Activated T-cell treated with anti-CD3 and anti-CD28 coated beads for 4 hours (primary cell): ENCODE results near the gene WDR93.

Source experiments
- DNase-seq: peaks from one replicate; pipeline ENCODE4 v3.0.0-alpha.2; 2020

Gene WDR93

DNA sequence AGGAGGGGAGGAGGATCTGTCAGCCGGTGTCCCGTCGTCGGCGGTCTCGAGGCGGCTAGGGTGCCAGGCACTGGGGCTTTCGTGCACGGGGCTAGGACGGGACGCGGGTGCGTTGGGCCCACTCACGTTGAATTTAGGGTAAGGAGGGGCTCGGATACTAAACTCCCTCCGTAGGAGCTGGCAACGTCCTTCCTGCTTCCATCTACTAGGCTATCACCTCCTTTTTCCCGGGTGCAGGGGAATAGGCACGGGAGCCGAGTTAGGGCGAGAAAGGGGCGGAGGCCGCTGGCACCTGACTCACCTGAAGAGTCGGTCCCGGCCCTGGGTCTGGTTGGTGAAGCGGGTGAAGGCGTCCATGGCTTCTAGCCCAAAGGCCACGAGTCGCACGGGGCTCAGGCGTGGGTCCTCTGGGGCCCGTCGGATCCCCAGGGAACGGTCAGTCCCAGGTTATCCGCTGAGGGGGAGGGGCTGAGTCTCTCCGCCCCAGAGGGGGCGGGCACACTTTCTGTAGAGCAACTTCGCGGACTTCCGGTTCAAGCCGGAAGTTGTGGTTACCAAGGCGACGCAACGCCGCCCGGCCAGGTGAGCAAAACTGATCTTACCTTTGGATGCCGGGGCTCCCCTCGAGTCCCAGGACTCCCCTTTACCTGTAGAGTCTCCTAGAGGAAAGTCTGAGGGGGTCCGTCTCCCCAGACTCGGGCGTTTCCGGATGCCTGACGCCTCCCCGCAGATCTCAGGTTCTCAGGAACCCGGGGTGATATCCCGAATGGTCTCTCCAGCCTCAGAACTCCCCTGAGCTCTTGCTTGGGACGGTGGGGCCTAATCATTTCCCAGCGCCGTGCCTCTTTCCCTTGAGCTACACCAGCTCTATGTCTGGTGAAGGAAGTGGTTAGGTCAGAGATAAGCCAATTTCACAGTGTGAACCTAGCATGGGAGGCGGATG lies at the start of gene WDR93, which contains the start of gene PEX11A:
Gene WDR93, plus strand, starts transcription at position 536 of the 943 bp plus-strand sequence. CDS start 10,936 bp downstream, outside the sequence.
Gene PEX11A, minus strand, starts transcription at position 479 of the 943 bp plus-strand sequence. Its CDS starts 122 bp downstream, at position 357.
- peak; percentile 71 for DNase-seq

DNA sequence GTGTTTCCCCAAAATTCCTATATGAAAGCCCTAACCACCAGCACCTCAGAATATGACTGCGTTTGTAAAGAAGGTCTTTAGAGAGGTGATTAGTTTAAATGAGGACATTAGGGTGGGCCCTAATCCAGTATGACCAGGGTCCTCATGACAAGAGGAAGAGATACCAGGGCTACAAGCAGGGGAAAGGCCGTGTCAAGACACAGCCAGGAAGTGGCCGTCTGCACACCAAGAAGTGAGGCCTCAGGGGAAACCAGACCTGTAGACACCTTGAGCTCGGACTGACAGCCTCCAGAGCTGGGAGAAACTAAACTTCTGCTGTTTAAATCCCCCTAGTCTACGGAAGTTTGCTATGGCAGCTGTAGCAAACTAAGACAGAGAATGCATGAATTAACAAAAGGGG lies 49.6 kb upstream of the WDR93 start:
- DNase-seq, result no peak

DNA sequence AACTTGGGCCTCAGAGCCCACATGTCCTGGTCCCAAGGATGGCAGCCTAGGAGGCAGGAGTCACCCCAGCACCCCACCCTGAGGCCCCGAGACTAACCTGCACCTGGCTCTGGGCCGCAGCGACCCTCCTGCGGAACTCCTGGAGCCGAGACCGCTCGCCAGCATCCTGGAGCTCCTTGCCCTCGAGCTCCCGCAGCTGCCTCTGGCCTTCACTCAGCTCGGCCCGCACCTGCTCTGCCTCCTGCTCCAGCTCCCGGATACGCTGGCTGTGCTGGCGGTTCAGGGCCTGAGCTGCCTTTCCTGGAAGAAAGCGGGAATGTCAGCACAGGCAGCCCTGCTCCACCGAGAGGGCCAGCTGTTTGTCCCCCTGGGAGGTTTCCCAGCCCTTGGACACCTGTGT lies 48.5 kb upstream of the WDR93 start:
- DNase-seq, result no peak

DNA sequence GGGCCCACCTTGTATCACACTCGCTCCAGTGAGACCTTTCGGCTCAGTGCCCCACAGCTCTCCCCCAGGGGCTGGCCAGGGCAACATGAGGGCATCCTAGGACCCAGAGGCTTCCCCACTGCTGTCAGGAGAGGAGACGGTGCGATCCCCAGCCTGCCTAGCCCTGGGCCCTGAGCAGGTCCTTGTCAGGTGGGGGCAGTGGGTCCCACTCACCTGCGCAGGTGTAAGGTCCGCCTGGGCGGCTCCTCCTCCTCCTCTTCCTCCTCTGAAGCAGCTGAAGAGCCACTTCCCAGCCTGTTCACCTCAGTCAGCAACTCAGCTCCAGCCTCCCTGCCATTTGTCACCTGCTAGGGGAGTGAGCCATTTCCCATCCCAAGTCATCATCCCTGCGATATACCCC lies 44.9 kb upstream of the WDR93 start:
- DNase-seq, result no peak

DNA sequence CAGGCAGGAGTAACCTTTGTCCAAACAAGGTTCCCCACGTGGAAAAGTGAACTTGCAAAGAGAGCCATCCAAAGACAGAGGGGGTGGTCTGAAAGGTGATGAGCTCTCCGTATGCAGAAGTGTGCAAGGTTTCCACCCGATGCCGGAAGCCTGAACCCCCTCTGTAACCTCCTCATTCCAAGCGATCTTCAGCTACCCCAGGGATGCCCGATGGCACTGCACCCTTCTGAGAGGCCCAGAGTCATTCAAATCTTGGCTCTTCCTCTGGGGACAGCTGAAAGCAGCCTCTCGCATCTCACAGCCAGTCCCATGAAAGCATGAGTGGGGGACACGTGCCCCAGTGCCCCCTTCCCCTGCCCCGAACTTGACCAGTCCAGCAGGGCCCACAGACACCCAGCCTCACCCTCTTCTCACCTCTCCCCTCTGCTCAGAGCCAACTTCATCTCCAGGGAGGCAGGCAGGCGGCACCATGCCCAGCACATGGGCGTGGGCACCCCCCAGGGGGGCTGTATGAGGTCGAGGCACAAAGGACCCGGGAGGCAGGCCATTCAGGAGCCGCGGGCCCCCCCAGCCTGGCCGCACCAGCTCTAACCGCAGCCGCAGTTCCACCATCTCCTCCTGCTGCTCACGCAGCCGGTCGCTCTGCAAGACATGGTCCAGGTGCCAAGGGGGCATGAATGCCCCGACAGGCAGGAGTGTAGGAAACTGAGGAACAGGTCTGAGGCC lies 44.0 kb upstream of the WDR93 start:
- no peak for DNase-seq

DNA sequence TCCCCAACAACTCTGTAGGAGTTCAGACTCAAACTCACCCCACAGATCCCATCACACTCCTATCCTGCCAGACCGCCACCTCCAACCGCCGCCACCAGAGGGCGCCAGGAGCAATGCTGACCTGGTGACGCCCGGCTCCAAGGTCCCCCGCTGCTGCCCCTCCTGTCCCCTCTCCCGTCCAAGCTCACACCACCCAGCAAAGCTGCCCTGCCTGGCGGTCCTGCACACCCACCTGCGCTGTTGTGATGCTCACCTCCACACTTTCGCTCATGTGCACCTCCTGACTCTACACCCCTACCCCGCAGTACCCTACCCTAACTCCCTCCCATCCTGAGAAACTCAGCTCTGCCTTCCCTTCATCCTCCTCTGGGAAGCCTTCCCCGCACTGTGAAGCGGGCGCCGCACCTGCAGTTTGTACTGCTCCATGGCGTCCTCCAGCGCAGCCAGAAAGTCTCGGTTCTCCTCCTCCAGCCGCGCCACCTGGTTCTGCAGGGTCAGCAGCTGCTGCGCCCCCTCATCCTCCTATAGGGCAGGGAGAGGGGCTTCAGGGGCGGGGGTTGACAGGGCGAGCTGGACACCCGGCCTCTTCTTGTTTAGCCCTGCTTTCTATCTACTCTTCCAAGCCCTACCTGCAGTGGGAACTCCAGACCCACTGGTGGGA lies 43.3 kb upstream of the WDR93 start:
- peak; percentile 37 for DNase-seq

DNA sequence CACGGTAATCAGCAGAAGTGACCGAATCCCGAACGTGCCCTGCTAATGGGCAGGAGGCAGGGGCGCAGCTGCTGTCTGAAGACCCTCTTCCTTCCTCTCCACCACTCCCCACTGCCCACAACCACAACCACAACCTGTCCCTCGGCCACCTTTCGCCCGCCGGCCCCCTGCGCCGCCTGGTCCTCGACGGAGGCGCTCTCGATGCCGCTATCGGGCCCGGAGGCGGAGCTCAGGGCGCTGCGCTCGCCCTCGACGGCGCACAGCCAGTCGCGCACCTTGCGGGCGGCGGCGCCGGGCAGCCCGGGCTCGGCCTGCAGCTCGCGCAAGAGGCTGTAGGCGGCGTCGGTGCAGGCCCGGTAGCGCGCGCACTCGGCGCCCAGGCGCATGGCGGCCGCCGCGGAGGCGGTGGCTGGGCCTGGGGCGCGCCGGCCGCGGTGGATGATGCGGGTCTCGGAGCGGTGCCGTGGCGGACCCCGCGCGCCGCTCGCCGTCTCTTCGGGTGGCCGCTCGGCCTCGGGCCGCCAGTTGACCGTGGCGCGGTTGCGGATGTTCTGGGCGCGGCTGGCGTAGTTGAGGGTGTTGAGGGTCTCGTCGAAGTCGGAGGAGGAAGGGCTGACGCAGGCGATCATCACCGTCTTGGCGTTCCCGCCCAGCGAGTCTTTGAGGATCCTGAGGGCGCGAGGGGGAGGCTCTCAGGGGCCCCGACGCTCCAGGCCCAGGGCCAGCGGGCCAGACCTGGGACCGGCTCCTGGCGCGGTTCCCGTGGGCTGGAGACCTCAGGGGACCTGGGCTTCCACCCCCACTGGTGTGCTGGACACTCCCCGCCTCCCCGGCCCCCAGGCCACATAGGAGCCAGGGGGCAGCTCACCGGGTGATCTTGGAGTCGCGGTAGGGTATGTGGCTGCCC lies 42.3 kb upstream of the WDR93 start:
- no peak for DNase-seq

DNA sequence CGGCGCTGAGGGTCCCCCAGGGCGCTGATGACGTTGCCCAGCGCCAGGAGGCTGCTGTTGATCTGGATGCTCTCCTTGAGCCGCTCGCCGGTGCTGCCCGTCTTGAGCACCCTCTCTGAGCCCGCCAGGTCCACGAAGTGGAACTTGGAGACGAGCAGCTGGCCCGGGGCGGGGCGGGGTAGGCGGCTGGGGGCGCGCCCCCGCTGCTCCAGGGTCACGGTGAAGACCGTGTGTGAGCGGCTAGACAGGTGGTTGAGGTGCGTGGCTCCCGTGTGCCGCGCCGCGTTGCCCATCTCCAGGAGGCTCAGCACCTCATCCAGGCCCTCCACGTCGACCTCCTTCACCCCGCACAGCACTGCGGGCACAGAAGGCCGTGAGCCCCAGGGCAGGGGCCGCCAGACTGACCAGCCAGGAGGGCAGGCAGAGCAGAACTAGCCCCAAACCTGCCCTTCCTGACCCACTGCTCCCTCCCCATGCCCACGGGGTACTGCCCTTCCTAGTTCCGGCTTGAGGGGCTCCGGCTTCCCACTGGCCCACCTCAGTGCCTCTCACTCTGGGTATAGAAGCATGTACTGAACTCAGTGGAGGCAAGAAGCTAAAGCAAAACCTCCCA lies 41.5 kb upstream of the WDR93 start:
- no peak for DNase-seq

DNA sequence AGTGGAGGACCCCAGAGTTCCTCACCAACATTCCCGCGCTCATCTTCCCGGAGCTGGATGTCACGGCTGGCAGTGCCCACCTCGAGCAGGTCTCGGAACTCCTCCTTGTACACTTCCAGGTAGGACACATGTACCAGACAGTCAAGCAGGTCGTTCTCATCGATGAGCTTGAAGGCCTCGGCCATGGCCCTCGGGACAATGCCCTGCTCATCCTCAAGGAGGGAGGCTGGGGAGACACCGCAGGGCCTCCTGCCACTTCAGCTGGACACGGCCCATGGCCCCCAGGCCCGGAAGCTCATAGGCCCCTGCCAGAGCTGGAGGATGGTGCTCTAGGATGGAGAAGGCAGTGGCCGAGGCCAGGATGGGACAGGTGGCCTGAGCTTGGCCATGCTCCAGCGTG lies 40.9 kb upstream of the WDR93 start:
- DNase-seq, result no peak

DNA sequence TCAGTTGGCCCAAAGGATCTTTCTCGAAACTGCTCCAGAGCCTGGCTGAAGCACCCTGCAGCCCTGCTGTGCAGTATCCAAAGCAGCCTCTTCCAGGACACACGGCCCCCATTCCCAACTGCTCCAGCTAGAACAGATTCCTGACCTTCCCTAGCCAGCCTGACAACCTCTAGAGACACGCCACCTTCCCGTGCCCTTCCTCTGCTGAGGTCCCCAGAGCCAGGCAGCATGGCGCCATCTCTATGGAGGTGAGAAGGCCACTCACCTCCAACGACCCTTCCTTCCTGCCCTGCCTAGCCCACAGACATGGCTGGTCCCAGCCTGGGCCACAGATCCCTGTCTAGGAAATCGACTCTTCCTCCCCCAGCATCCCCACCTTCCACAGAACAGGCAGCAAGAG lies 38.5 kb upstream of the WDR93 start:
- no peak for DNase-seq

DNA sequence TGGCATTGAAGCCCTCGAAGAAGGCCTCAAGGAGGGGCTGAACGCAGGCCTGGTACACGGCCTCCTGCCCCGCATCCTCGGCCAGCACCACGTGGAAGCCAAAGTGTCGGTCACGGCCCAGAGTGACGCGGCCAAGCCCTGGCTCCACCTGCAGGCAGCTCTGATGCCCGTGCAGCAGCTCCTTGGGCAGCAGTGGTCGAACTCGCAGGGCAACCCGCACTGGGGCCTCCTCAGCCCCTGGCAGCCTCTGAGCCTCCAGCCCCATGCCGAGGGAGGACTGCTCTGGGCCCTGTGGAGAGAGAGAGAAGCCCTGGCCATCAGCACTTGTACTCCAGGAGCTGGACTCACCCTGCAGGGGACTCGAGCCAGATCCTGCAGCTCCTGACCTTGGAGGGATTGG lies 37.9 kb upstream of the WDR93 start:
- DNase-seq, result no peak

DNA sequence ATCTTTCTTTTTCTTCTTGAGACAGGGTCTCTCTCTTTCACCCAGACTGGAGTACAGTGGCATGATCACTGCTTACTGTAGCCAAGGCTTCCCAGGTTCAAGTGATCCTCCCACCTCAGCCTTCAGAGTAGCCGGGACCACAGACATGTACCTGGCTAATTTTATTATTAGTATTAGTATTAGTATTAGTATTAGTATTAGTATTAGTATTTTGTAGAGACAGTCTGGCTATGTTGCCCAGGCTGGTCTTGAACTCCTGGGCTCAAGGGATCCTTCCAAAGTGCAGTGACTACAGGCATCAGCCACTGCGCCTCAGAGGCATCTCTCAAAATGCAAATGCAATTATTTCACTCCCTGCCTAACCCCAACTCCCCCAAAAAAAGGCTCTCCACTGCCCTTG lies 37.0 kb upstream of the WDR93 start:
- no peak for DNase-seq

DNA sequence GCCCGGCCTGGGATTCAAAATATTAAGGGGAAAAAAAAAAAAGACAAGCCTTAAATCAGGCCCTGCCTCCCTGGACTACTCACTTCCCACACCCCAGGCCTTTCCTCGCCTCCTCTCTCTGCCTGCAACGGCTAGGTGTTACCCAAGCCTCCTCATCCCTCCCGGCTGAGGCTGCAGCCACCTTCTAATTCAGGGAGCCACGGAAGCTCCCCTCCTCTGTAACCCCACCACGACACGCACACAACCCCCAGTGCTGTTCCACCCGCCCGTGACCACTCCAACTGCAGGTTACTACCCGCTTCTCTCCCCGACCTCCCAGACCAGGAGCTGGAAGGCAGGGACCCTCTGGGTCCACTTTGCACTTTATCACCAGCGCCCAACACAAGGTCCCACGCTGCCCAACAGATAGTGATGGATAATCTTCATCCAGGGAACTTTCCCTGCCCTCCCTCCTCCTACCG lies 36.3 kb upstream of the WDR93 start:
- no peak for DNase-seq

DNA sequence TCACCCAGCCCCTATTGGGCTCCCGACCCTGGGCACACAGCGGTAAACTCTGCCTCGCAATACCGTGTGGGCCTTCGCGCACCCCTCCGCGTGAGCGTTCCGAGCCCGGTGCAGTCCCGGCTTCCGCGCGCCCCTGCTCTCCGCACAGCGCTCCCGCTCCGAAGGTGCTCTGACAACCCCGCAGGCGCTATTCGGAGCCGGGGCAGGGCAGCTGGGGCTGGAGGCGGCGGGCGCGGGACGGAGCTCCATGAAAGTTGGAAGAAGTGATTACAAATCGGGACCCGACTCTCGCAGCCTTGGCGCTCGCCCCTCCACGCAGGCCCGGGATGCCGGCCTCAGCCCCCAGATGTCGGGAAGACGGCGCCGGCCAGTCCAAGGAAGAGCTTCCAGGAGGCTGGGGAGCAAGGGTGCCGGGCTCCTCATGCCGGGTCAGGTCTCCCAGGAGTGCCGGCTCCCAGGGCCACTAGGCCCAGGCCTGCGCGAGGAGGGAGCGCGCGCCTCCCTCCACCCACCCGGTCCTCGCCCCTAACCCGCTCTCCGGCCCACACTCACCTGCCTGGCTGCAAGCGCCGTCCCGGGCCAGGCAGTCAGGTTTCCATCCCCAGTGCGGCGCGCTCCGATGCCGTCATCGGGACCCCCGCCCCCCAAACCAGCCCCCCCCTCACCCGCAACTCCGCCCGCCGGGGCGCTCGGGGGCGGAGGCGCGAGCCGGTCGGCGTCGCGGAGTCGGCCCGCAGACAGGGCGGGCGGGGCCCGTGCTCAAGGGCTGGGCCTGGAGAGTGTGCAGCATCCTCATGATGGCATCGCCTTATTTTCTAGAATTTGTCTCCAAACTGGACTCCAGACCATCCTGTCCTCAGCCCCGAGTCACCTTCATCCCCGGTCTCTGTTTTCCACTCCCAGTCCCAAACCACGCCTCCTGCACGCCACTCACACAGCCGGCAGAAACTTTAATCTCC lies 35.5 kb upstream of the WDR93 start, which contains the start of gene KIF7:
Gene KIF7, minus strand, starts transcription at position 621 of the 959 bp plus-strand sequence. CDS start 2,537 bp downstream, outside the sequence.
- no peak for DNase-seq

DNA sequence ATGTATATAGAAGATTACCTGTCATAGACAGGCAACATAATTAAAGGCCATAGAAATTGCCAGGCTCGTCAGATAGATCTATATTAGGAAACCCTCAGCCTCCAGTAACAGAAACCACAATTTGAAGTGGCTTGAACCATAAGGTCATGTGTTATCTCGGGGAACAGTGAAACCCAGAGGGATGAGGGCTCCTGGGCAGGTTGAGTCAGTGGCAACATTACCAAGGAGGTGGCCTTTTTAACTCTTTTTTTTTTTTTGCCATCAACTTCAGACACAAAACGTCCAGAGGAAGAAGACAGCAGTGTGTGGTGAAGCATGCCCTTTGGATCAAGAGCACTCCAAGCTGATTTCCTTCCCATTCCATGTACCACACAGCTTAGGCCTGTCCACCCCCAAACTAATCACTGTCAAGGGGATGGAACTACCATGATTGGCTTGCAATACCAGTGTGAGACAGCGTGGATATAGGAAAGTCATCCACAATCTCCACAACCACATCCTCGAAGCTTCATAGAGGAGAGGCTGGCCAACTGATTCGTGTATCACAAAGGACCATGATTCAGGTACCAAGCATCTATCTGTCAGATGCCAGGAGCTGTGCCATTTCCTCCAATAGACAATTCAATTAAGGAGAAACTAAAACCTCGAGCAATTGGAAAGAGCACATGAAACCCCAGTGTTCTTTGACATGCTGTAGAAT lies 34.3 kb upstream of the WDR93 start:
- DNase-seq, result no peak

DNA sequence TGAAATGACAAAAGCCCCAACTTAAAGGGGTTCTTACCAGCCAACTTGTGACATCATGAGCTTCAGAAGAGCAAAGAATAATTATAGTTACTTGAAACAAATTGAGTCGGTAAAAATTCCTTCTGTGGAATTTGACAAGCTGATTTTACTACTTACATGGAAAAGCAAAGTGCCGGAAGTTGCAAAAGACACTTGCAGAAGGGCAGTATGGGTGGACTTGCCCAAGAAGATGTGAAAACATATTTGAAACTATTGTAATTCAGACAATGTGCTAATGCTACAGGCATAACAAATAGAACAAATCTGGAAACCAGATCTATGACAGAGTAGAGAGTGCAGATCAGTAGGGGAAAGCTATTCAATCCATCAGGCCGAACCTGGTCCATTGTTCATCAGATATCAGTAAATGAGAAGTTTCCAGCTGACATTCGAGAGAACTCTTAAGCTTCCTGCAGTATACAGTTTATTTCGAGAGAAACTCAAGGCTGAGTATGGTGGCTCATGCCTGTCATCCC lies 32.9 kb upstream of the WDR93 start:
- DNase-seq, result no peak

DNA sequence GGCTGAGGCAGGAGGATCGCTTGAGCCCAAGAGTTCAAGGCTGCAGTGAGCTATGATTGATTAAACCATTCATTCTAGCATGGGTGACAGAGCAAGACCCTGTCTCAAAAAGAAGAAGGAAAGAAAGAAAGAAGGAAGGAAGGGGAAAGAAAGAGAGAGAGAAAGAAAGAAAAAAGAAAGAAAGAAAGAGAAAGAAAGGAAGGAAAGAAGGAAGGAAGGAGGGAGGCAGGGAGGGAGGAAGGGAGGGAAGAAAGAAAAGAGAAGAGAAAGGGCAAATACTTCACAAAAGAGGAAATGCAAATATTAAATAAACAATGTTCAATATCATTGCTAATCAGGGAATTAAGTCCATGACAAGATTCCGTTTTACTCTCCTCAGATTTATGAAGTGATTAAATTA lies 31.3 kb upstream of the WDR93 start:
- no peak for DNase-seq

DNA sequence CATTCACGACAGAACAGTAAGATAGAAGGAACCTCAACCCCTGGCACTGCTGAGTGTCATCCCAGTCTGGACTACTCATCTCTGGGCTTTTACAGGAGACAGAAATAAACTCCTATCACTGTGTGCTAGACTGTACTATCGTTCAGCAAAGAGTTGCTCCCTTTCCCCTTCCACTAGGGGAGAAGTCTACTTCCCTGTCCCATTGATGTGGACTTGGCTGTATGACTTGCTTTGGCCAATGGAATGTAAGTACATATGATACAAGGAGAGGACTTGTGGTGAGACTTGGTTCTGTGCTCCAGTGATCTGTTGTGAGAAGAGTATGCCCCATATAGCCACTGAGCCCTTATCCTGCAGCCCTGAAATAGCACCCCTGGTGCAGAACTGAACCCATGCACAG lies 30.1 kb upstream of the WDR93 start:
- DNase-seq, result no peak

DNA sequence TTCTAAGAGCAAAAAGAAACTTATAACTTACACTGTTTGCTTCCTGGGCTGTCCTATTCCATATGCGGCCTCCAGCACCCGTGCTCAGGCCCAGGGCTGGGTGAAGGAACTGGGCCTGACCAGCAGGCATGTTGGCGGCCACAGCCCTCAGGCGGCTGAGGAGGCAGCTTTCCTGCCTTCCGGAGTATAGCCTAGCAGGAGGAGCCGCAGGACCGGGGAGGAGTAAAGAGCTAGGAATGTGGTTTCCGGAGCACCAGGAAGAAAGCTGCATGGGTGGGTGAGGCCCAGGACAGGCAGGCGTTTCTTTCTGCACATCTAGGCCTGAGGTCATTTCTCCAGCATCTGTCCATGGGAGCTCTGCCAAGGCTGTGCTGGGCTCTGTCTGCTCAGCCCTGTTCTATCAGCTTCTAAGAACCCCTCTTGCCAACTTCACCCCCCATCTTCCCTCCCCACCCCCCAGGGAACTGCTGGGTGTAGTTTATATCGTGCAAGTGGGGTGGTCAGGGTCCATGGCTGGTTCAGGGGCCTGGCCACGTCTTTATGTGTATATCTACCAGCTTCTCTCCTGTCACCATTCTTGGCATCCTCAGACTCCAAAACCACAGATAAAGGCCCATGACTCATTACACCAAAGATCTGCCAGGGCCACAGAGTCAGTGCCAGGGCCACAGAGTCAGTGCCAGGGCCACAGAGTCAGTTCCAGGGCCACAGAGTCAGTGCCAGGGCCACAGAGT lies 27.6 kb upstream of the WDR93 start:
- DNase-seq, result no peak
